SK-N-SH treated with all-trans-retinoic acid at 6 μM for 48 hours (cell line): ENCODE data around the gene MTERF2.

Experiments
- ATAC-seq: fragments of 200-7000 bp; cut with Tn5 transposase; 3 replicates; pipeline ENCODE4 v1.9.1; 2020; ENCODE audit warnings: mild to moderate bottlenecking, moderate library complexity
- ARNTL ChIP-seq: fragments of 450-650 bp; formaldehyde crosslinking; IDR thresholded peaks from 2 replicates; pipeline ENCODE4 v1.5.0; 2020; ENCODE audit warnings: low read depth, mild to moderate bottlenecking, moderate library complexity, borderline replicate concordance
- CREB5 ChIP-seq: fragments of 250-450 bp; sonication (Bioruptor Pico); IDR thresholded peaks from 2 replicates; pipeline ENCODE4 v1.5.1; 2020; ENCODE audit warnings: low read depth, mild to moderate bottlenecking, moderate library complexity
- CSDC2 ChIP-seq: fragments of 250-450 bp; sonication (Bioruptor Pico); IDR thresholded peaks from 2 replicates; pipeline ENCODE4 v1.5.0; 2020; ENCODE audit warnings: mild to moderate bottlenecking, moderate library complexity
- CSRNP3 ChIP-seq: fragments of 250-450 bp; sonication (Bioruptor Pico); IDR thresholded peaks from 2 replicates; pipeline ENCODE4 v1.5.1; 2021; ENCODE audit warnings: mild to moderate bottlenecking, moderate library complexity
- ESRRG ChIP-seq: fragments of 250-450 bp; sonication (Bioruptor Pico); IDR thresholded peaks from 2 replicates; pipeline ENCODE4 v1.6.1; 2021; ENCODE audit warnings: mild to moderate bottlenecking
- ISL1 ChIP-seq: fragments of 250-450 bp; sonication (Bioruptor Pico); IDR thresholded peaks from 2 replicates; pipeline ENCODE4 v2.1.2; 2022; ENCODE audit warnings: mild to moderate bottlenecking, moderate library complexity
- OSR1 ChIP-seq: fragments of 250-450 bp; sonication (Bioruptor Pico); IDR thresholded peaks from 2 replicates; pipeline ENCODE4 v1.8.0; 2022; ENCODE audit warnings: moderate library complexity, mild to moderate bottlenecking, inconsistent platforms
- PATZ1 ChIP-seq: fragments of 250-450 bp; sonication (Bioruptor Pico); IDR thresholded peaks from 2 replicates; pipeline ENCODE4 v1.8.0; 2020; ENCODE audit warnings: mild to moderate bottlenecking, moderate library complexity, borderline replicate concordance
- RARB ChIP-seq: fragments of 250-450 bp; sonication (Bioruptor Pico); IDR thresholded peaks from 2 replicates; pipeline ENCODE4 v1.8.0; 2021; ENCODE audit warnings: mild to moderate bottlenecking, moderate library complexity
- TCF4 ChIP-seq: fragments of 250-450 bp; sonication (Bioruptor Pico); IDR thresholded peaks from 2 replicates; pipeline ENCODE4 v1.8.0; 2021; ENCODE audit warnings: mild to moderate bottlenecking, moderate library complexity, borderline replicate concordance
- TOX ChIP-seq: fragments of 250-450 bp; sonication (Bioruptor Pico); IDR thresholded peaks from 2 replicates; pipeline ENCODE4 v1.8.0; 2021; ENCODE audit warnings: mild to moderate bottlenecking, moderate library complexity, borderline replicate concordance
- TSHZ2 ChIP-seq: fragments of 250-450 bp; sonication (Bioruptor Pico); IDR thresholded peaks from 2 replicates; pipeline ENCODE4 v1.5.0; 2020; ENCODE audit warnings: mild to moderate bottlenecking, moderate library complexity
- ZC3H10 ChIP-seq: fragments of 250-450 bp; sonication (Bioruptor Pico); IDR thresholded peaks from 2 replicates; pipeline ENCODE4 v1.5.1; 2021; ENCODE audit warnings: mild to moderate bottlenecking, moderate library complexity
- ZFP3 ChIP-seq: fragments of 250-450 bp; sonication (Bioruptor Pico); IDR thresholded peaks from 2 replicates; pipeline ENCODE4 v1.5.0; 2020; ENCODE audit warnings: mild to moderate bottlenecking, moderate library complexity
- ZFP30 ChIP-seq: fragments of 450-650 bp; formaldehyde crosslinking; IDR thresholded peaks from 2 replicates; pipeline ENCODE4 v1.5.0; 2022; ENCODE audit warnings: mild to moderate bottlenecking, moderate library complexity
- ZNF565 ChIP-seq: fragments of 450-650 bp; formaldehyde crosslinking; conservative IDR thresholded peaks from 2 replicates; pipeline ENCODE4 v1.5.0; 2020; ENCODE audit warnings: low read depth, mild to moderate bottlenecking, moderate library complexity
- ZNF70 ChIP-seq: fragments of 450-650 bp; formaldehyde crosslinking; IDR thresholded peaks from 2 replicates; pipeline ENCODE4 v1.5.0; 2020; ENCODE audit warnings: mild to moderate bottlenecking, moderate library complexity
- ZNF8 ChIP-seq: fragments of 450-650 bp; formaldehyde crosslinking; IDR thresholded peaks from 2 replicates; pipeline ENCODE4 v1.5.0; 2020; ENCODE audit warnings: mild to moderate bottlenecking, moderate library complexity

Gene MTERF2

GRCh38 chr12:106956048-106956578 is 30.8 kb downstream of the MTERF2 start:
- ATAC-seq, result peak; percentile 57
- 0 out of 2 replicates have a peak, but pooled peaks have one; percentile 28 for TF ChIP-seq ZFP3
- no peak for TF ChIP-seq OSR1 (CRISPR knock-in tag)

GRCh38 chr12:106955377-106956047 is 31.4 kb downstream of the MTERF2 start, which contains the start of gene TMEM263:
Gene TMEM263, plus strand, starts transcription at chr12:106955907. Its CDS starts 11,210 bp downstream, at chr12:106967117.
- ATAC-seq, result peak; percentile 85

GRCh38 chr12:106954462-106955376 is 32.2 kb downstream of the MTERF2 start:
- ATAC-seq, result no peak; the same call in 2 of the 3 replicates
- no peak for TF ChIP-seq ZFP3
- no peak for TF ChIP-seq CREB5 (CRISPR knock-in tag)
- TF ChIP-seq ZNF565 (CRISPR knock-in tag), result no peak
- no peak for TF ChIP-seq ISL1 (CRISPR knock-in tag)
- no peak for TF ChIP-seq ZNF70
- no peak for TF ChIP-seq ZNF8 (CRISPR knock-in tag)
- no peak for TF ChIP-seq PATZ1
- TF ChIP-seq OSR1 (CRISPR knock-in tag), result no peak
- TF ChIP-seq CSRNP3 (CRISPR knock-in tag), result no peak
- no peak for TF ChIP-seq TCF4 (CRISPR knock-in tag)
- no peak for TF ChIP-seq RARB (CRISPR knock-in tag)

More at GRCh38 chr12:106955377-106956047, 31.4 kb downstream of the MTERF2 start, which contains the start of gene TMEM263:
- TF ChIP-seq ISL1 (CRISPR knock-in tag) (no peak), TSHZ2 (CRISPR knock-in tag) (peak; percentile 48; the same call in 1 of the 2 replicates)

GRCh38 chr12:106953352-106954250 is 33.3 kb downstream of the MTERF2 start:
- ATAC-seq, result no peak
- no peak for TF ChIP-seq ZFP30 (CRISPR knock-in tag)
- no peak for TF ChIP-seq ZNF70
- no peak for TF ChIP-seq ZFP3
- no peak for TF ChIP-seq ZC3H10 (CRISPR knock-in tag)
- no peak for TF ChIP-seq TOX (CRISPR knock-in tag)
- no peak for TF ChIP-seq RARB (CRISPR knock-in tag)
- TF ChIP-seq ARNTL (CRISPR knock-in tag), result no peak
- TF ChIP-seq ZNF565 (CRISPR knock-in tag), result no peak
- no peak for TF ChIP-seq TCF4 (CRISPR knock-in tag)
- TF ChIP-seq CSDC2 (CRISPR knock-in tag), result no peak
- TF ChIP-seq PATZ1, result no peak
- TF ChIP-seq ISL1 (CRISPR knock-in tag), result no peak
- no peak for TF ChIP-seq CSRNP3 (CRISPR knock-in tag)
- TF ChIP-seq ESRRG, result no peak
